ENCODE measurements around the gene ENG.

Gene ENG

DNA sequence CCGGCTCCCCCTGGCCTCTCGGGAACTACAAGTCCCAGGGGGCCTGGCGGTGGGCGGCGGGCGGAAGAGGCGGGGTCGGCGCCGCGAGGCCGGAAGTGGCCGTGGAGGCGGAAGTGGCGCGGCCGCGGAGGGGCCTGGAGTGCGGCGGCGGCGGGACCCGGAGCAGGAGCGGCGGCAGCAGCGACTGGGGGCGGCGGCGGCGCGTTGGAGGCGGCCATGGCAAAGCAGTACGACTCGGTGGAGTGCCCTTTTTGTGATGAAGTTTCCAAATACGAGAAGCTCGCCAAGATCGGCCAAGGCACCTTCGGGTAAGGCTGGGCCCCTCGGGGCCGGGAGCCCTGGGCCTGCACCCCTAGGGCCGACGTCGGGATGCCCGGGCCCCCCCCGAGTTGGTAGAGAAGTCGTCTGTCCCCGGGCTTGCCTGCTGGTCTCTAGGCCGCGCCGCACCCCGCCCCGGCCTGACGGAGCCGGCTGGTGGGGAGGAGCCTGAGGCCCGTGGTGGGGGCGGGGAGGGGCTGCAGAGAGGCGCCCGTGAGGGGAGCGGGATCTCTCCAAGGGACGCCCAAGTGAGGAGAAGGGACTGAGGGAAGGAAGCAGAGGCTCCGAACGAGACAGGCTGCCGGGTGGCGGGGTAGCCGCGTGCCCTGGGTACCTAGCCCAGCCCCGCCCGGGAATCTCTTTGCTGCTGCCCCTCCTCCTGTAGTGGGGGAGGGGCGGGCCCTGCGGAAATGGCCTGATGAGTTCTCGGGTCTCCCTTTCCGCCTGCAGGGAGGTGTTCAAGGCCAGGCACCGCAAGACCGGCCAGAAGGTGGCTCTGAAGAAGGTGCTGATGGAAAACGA lies 68.3 kb downstream of the ENG start, which contains the start of gene CDK9 (continued):
- TF ChIP-seq HIC1 (tag by site-specific recombination; IDR thresholded peaks at IDR 0.05) (peak; percentile 36; the same call in 1 of the 2 replicates), ZNF660 (tag by site-specific recombination; IDR thresholded peaks at IDR 0.05) (no peak), ZNF169 (tag by site-specific recombination; IDR thresholded peaks at IDR 0.05) (no peak), GLIS2 (tag by site-specific recombination; IDR thresholded peaks at IDR 0.05) (peak; percentile 62), SP2 (tag by site-specific recombination; IDR thresholded peaks at IDR 0.05) (peak; percentile 75), SCRT2 (tag by site-specific recombination; IDR thresholded peaks at IDR 0.05) (no peak), ZNF791 (tag by site-specific recombination; IDR thresholded peaks at IDR 0.05) (no peak)
- TF ChIP-seq, protein P1, sequence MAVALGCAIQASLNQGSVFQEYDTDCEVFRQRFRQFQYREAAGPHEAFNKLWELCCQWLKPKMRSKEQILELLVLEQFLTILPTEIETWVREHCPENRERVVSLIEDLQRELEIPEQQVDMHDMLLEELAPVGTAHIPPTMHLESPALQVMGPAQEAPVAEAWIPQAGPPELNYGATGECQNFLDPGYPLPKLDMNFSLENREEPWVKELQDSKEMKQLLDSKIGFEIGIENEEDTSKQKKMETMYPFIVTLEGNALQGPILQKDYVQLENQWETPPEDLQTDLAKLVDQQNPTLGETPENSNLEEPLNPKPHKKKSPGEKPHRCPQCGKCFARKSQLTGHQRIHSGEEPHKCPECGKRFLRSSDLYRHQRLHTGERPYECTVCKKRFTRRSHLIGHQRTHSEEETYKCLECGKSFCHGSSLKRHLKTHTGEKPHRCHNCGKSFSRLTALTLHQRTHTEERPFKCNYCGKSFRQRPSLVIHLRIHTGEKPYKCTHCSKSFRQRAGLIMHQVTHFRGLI (tag by site-specific recombination; IDR thresholded peaks at IDR 0.05), result no peak
- TF ChIP-seq, protein P2, sequence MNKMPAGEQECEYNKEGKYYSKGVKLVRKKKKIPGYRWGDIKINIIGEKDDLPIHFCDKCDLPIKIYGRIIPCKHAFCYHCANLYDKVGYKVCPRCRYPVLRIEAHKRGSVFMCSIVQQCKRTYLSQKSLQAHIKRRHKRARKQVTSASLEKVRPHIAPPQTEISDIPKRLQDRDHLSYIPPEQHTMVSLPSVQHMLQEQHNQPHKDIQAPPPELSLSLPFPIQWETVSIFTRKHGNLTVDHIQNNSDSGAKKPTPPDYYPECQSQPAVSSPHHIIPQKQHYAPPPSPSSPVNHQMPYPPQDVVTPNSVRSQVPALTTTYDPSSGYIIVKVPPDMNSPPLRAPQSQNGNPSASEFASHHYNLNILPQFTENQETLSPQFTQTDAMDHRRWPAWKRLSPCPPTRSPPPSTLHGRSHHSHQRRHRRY (tag by site-specific recombination; IDR thresholded peaks at IDR 0.05), result no peak

GRCh38 chr9:127785023-127785932 lies 69.2 kb downstream of the ENG start:
- H3K36me3 ChIP-seq (ENCODE audit: control insufficient read depth in 2 of 2, insufficient read depth in 1 of 2, low read length in 2 of 2), result peaks cover 5 to 36% of the 10 kb centered on the region in 2 experiments
- ChIA-PET POLR2A (interaction anchor here (0.5 to 1.8 kb wide), 7 partner anchors 14 to 857 kb away, joined by 3 to 16 read pairs (median 6); partner anchors contain the start of gene TOR2A), CTCF (interaction anchor here (0.6 to 6.2 kb wide), 30 partner anchors 10 to 448 kb away, joined by 3 to 44 read pairs (median 4); partner anchors contain the start of gene TOR2A)
- peak overlapping the region; percentile 67 for H3K4me3 ChIP-seq (ENCODE audit: low read depth, low read length)
- H3K27ac ChIP-seq (ENCODE audit: extremely low read depth, low read depth, low read length), result peak overlapping the region; percentile 95
- H3K9me3 ChIP-seq (ENCODE audit: control insufficient read depth, insufficient read depth, low read depth, low read length), result no peaks in the 10 kb centered on the region
- no peaks in the 10 kb centered on the region for H3K4me1 ChIP-seq (ENCODE audit: control insufficient read depth, insufficient read depth, low read length)
- no peak for TF ChIP-seq MYNN (tag by site-specific recombination; IDR thresholded peaks at IDR 0.05; ENCODE audit: borderline replicate concordance)
- TF ChIP-seq ZBTB20 (tag by site-specific recombination; IDR thresholded peaks at IDR 0.05), result 0 out of 2 replicates have a peak, but pooled peaks have one; percentile 27
- 0 out of 2 replicates have a peak, but pooled peaks have one; percentile 29 for TF ChIP-seq ZNF423 (tag by site-specific recombination; IDR thresholded peaks at IDR 0.05)
- peak; percentile 84 for TF ChIP-seq ZFHX2 (tag by site-specific recombination; conservative IDR thresholded peaks at IDR 0.05)
- 0 out of 2 replicates have a peak, but pooled peaks have one; percentile 16 for TF ChIP-seq ZBTB48 (tag by site-specific recombination; IDR thresholded peaks at IDR 0.05)
- no peak for TF ChIP-seq ZNF529 (tag by site-specific recombination; IDR thresholded peaks at IDR 0.05; ENCODE audit: insufficient replicate concordance)
- TF ChIP-seq ZNF138 (tag by site-specific recombination; IDR thresholded peaks at IDR 0.05; ENCODE audit: borderline replicate concordance), result no peak
- no peak for TF ChIP-seq ZNF792 (tag by site-specific recombination; IDR thresholded peaks at IDR 0.05)
- TF ChIP-seq ZNF664 (tag by site-specific recombination; IDR thresholded peaks at IDR 0.05), result no peak
- TF ChIP-seq ZNF692 (tag by site-specific recombination; IDR thresholded peaks at IDR 0.05), result peak; percentile 55; the same call in 1 of the 2 replicates
- TF ChIP-seq, protein P3, sequence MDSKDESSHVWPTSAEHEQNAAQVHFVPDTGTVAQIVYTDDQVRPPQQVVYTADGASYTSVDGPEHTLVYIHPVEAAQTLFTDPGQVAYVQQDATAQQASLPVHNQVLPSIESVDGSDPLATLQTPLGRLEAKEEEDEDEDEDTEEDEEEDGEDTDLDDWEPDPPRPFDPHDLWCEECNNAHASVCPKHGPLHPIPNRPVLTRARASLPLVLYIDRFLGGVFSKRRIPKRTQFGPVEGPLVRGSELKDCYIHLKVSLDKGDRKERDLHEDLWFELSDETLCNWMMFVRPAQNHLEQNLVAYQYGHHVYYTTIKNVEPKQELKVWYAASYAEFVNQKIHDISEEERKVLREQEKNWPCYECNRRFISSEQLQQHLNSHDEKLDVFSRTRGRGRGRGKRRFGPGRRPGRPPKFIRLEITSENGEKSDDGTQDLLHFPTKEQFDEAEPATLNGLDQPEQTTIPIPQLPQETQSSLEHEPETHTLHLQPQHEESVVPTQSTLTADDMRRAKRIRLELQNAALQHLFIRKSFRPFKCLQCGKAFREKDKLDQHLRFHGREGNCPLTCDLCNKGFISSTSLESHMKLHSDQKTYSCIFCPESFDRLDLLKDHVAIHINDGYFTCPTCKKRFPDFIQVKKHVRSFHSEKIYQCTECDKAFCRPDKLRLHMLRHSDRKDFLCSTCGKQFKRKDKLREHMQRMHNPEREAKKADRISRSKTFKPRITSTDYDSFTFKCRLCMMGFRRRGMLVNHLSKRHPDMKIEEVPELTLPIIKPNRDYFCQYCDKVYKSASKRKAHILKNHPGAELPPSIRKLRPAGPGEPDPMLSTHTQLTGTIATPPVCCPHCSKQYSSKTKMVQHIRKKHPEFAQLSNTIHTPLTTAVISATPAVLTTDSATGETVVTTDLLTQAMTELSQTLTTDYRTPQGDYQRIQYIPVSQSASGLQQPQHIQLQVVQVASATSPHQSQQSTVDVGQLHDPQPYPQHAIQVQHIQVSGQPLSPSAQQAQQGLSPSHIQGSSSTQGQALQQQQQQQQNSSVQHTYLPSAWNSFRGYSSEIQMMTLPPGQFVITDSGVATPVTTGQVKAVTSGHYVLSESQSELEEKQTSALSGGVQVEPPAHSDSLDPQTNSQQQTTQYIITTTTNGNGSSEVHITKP (tag by site-specific recombination; IDR thresholded peaks at IDR 0.05), result no peak

Measured in HEK293 (cell line).